ENCODE results near the gene OXLD1.
A peak's percentile ranks its signal among the peaks of the same experiment; 100 is the strongest.

The OXLD1 gene

DNA sequence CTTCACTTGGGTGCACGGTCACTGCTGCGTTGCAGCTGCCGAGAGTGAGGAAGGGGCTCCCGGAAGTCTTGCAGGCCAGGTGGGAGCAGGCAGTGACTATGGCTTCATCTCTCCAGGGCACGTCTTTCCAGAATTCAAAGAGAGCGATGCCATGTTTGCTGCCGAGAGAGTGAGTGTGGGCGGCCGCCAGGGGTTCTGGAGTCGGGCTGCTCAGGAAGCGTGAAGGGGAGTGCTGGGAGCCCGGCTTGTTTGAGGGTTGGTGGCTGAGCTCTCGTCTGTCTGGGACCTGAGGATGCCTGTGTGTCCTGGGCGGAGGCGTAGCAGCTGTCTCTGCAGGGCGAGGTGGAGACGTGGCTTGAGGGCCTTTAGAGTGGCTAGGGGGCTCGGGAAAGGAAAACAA is 23.7 kb upstream of the OXLD1 start:
- TF ChIP-seq, protein P1, sequence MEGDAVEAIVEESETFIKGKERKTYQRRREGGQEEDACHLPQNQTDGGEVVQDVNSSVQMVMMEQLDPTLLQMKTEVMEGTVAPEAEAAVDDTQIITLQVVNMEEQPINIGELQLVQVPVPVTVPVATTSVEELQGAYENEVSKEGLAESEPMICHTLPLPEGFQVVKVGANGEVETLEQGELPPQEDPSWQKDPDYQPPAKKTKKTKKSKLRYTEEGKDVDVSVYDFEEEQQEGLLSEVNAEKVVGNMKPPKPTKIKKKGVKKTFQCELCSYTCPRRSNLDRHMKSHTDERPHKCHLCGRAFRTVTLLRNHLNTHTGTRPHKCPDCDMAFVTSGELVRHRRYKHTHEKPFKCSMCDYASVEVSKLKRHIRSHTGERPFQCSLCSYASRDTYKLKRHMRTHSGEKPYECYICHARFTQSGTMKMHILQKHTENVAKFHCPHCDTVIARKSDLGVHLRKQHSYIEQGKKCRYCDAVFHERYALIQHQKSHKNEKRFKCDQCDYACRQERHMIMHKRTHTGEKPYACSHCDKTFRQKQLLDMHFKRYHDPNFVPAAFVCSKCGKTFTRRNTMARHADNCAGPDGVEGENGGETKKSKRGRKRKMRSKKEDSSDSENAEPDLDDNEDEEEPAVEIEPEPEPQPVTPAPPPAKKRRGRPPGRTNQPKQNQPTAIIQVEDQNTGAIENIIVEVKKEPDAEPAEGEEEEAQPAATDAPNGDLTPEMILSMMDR (IDR thresholded peaks at IDR 0.05; ENCODE audit: extremely low read depth, insufficient read depth, missing control alignments) = no peak
- in situ Hi-C loops (cut with MboI; ENCODE audit: low pct_unique_long_range_greater_than_20kb, low sequenced_read_pairs, unreplicated experiment) = no loop called here
- DNase-seq (ENCODE audit: low spot score) = no peak

DNA sequence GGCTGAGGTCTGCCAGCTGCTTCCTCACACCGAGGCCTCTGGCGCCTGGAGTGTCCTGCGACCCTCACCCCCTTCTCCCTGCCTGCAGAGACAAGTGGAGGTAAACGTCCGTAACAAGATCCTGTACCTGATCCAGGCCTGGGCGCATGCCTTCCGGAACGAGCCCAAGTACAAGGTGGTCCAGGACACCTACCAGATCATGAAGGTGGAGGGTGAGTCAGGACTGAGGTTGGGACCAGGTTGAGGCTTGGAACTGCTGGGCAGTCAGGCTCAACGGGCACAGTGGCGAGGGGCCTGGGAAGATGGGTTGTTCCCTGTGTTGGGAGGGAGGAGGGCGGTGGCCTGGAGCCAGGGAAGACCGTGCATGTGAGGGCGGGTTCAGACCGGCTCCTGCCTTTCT is 22.2 kb upstream of the OXLD1 start:
- TF ChIP-seq, protein P1 (IDR thresholded peaks at IDR 0.05; ENCODE audit: extremely low read depth, insufficient read depth, missing control alignments) = no peak
- no peak for DNase-seq (ENCODE audit: low spot score)
- in situ Hi-C loops (cut with MboI; ENCODE audit: low pct_unique_long_range_greater_than_20kb, low sequenced_read_pairs, unreplicated experiment) = no loop called here

DNA sequence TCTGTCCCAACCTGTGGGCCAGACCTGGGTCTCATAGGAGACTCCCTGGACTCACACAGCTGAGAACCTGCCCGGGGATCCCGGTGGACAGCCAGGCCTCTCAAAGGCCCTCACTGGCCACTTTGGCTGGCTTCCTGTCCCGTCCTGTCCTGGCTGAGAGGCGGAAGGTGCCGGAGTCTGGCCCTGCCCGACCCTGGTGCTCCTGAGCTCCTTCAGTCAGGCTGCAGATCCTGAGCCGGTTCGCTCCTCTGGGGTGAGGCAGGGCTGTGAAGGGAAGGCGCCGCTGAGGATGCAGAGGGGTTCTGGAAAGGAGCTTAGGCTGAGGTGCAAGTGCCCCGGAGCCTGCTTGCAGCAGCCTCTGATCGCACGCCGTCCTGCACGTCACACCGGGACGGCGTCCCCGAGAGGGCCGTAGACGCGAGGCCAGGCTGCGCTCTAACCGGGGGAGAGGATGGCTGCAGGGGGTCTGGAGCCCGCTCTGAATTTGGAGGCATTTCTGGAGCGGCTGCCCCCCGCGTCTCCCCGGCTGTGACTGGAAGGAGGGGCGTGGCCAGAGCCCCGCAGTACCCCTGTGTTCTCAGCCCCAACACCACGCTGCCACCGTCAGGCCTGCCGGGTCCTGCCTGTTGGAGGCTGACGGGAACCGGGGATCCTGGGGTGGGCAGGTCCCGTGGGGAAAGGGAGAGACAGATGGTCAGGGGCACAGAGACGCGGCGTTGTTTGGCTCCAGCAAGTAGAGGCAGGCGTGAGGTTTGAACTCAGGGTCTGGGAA is 21.6 kb upstream of the OXLD1 start:
- DNase-seq (ENCODE audit: low spot score) = no peak
- in situ Hi-C loops (cut with MboI; ENCODE audit: low pct_unique_long_range_greater_than_20kb, low sequenced_read_pairs, unreplicated experiment) = no loop called here
- TF ChIP-seq, protein P1 (IDR thresholded peaks at IDR 0.05; ENCODE audit: extremely low read depth, insufficient read depth, missing control alignments) = no peak

DNA sequence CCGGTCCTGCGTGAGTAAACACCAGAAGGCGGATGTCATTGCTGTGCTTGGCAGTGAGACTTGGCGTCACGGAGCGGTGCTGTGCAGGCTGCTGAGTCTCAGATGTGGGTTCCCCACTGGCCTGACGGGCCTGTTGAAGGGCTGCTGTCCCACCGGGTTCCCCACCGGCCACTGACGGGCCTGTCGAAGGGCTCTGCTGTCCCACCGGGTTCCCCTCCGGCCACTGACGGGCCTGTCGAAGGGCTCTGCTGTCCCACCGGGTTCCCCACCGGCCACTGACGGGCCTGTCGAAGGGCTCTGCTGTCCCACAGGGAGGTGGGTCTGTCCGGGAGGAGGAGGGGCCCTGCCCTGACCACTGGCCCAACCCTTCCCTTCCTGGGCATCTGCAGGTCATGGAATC is 20.2 kb upstream of the OXLD1 start:
- in situ Hi-C loops (cut with MboI; ENCODE audit: low pct_unique_long_range_greater_than_20kb, low sequenced_read_pairs, unreplicated experiment) = no loop called here

DNA sequence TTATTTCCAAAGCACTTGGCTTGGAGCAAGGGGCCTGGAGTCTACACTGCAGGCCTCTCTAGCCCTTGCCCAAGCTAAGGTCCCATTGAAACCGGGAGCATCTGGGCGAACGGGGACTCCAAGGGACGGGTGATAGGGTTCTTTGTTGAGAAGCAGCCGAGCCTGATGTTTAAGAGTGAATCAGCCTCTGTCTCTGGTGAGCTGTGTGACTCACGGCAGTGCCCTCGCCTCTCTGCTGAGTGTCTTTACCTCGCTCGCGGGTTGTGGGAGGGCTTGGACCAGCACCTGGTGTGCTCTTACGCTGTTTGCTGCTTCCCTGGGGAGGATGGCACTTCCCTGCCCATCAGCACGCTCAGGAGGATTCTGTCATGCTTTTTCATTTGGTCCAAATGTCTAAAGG is 18.7 kb upstream of the OXLD1 start:
- DNase-seq (ENCODE audit: low spot score) = no peak
- in situ Hi-C loops (cut with MboI; ENCODE audit: low pct_unique_long_range_greater_than_20kb, low sequenced_read_pairs, unreplicated experiment) = no loop called here
- TF ChIP-seq, protein P1 (IDR thresholded peaks at IDR 0.05; ENCODE audit: extremely low read depth, insufficient read depth, missing control alignments) = no peak

More for the DNA sequence above, 20.2 kb upstream of the OXLD1 start:
- no peak for DNase-seq (ENCODE audit: low spot score)
- TF ChIP-seq, protein P1 (IDR thresholded peaks at IDR 0.05; ENCODE audit: extremely low read depth, insufficient read depth, missing control alignments) = no peak

DNA sequence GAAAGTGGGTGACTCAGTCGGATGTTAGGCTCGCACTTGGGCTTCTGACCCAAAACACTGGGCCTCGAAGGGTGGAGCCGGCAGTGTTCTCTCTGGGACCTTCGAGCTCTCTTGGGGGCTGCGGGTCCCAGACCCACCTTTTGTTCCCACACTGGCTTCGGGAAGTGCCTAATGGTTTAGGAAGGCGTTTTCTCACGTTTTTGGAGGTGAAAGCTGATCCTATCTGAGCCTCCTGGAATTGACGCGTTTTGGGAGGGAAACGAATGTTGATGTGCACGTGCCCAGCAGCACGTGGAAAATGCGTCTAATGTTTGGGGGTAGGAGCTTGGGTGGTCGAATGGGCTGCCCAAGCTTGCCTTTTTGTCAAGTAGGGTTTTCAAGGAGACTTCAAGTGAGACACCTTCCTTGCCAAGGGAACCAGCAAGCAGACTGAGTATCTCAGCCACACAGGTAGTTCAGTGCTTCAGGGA is 18.1 kb upstream of the OXLD1 start:
- DNase-seq (ENCODE audit: low spot score) = peak; percentile 29
- in situ Hi-C loops (cut with MboI; ENCODE audit: low pct_unique_long_range_greater_than_20kb, low sequenced_read_pairs, unreplicated experiment) = no loop called here
- TF ChIP-seq, protein P1 (IDR thresholded peaks at IDR 0.05; ENCODE audit: extremely low read depth, insufficient read depth, missing control alignments) = no peak
